ENCODE results near the gene CHPT1. TPM values are rescaled to one million over a fixed set of nuclear protein-coding genes. Genes with fewer than 3 reads are reported as not detected.

CHPT1 gene
- total and polyA plus RNA-seq, 9 of the 15 experiments (the other 6 are each of a cell fraction or from before 2014, with no cell fraction given): 15.3 to 210 (median 91.9) TPM

DNA sequence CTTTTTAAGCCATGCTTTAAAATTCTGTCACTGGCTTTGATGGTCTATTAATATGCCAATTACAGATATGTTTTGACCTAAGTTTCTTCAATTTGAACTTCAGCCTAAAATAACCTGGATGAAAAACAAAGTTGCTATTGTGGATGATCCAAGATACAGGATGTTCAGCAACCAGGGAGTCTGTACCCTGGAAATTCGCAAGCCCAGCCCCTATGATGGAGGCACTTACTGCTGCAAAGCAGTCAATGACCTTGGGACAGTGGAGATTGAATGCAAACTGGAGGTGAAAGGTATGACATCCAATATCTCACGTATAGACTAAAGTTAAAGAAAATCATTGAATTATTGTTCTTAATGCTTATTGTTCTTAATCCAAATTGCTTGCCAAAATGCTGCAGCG lies 17.2 kb upstream of the CHPT1 start (continued):
- TF ChIP-seq ZNF592 (IDR thresholded peaks at IDR 0.05): no peak
- TF ChIP-seq, protein P1, sequence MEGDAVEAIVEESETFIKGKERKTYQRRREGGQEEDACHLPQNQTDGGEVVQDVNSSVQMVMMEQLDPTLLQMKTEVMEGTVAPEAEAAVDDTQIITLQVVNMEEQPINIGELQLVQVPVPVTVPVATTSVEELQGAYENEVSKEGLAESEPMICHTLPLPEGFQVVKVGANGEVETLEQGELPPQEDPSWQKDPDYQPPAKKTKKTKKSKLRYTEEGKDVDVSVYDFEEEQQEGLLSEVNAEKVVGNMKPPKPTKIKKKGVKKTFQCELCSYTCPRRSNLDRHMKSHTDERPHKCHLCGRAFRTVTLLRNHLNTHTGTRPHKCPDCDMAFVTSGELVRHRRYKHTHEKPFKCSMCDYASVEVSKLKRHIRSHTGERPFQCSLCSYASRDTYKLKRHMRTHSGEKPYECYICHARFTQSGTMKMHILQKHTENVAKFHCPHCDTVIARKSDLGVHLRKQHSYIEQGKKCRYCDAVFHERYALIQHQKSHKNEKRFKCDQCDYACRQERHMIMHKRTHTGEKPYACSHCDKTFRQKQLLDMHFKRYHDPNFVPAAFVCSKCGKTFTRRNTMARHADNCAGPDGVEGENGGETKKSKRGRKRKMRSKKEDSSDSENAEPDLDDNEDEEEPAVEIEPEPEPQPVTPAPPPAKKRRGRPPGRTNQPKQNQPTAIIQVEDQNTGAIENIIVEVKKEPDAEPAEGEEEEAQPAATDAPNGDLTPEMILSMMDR (IDR thresholded peaks at IDR 0.05 in 2 of 3, conservative IDR thresholded peaks at IDR 0.05 in 1 of 3; ENCODE audit: insufficient read depth in 2 of 3, low read depth in 1 of 3, low read length in 3 of 3): no peak
- no peak for TF ChIP-seq TRIM24 (IDR thresholded peaks at IDR 0.05)
- no peak for TF ChIP-seq DPF2 (IDR thresholded peaks at IDR 0.05)
- no peak for TF ChIP-seq SLC30A9 (CRISPR knock-in tag; IDR thresholded peaks at IDR 0.05)
- TF ChIP-seq ZNF133 (CRISPR knock-in tag; IDR thresholded peaks at IDR 0.05): no peak
- TF ChIP-seq HMG20A (CRISPR knock-in tag; conservative IDR thresholded peaks at IDR 0.05): no peak
- TF ChIP-seq TCFL5 (CRISPR knock-in tag; conservative IDR thresholded peaks at IDR 0.05): no peak
- no peak for TF ChIP-seq MCM7 (IDR thresholded peaks at IDR 0.05)
- TF ChIP-seq PRPF4 (IDR thresholded peaks at IDR 0.05; ENCODE audit: insufficient read depth, low read depth, low read length, poor library complexity, severe bottlenecking): no peak
- TF ChIP-seq KAT2B (IDR thresholded peaks at IDR 0.05; ENCODE audit: low read depth, low read length): no peak
- no peak for TF ChIP-seq ATF7 (IDR thresholded peaks at IDR 0.05)
- no peak for TF ChIP-seq NFE2 (IDR thresholded peaks at IDR 0.05; ENCODE audit: low read depth)
- no peak for TF ChIP-seq ZSCAN32 (CRISPR knock-in tag; IDR thresholded peaks at IDR 0.05)
- TF ChIP-seq ADNP (tag; IDR thresholded peaks at IDR 0.05): no peak

All from K562 (cell line).